Activated naive CD4-positive, alpha-beta T cell treated with anti-CD3 and anti-CD28 coated beads for 36 hours (primary cell): Measurements from ENCODE around the gene ANXA6. TPM values are rescaled to one million over a fixed set of nuclear protein-coding genes. Genes with fewer than 3 reads are reported as not detected.

Source experiments
- CTCF ChIA-PET: fragments of 350-600 bp; sonication (Branson Sonifier 250); formaldehyde crosslinking; loops from one replicate; lab custom pipeline; 2021; ENCODE audit warnings: antibody characterized with exemption; lab: Charles Lee
- DNase-seq: peaks from one replicate; pipeline ENCODE4 v3.0.0-alpha.2; 2020
- H3K27ac Mint-ChIP-seq: one replicate; pipeline ENCODE4 v1.8.0; 2021; ENCODE audit warnings: mild to moderate bottlenecking, mixed read lengths
- H3K27me3 Mint-ChIP-seq: one replicate; pipeline ENCODE4 v1.8.0; 2021; ENCODE audit warnings: low read depth, mixed read lengths
- H3K36me3 Mint-ChIP-seq: one replicate; pipeline ENCODE4 v1.8.0; 2021; ENCODE audit warnings: low read depth, mixed read lengths
- H3K4me1 Mint-ChIP-seq: one replicate; pipeline ENCODE4 v1.8.0; 2021; ENCODE audit warnings: low read depth, mixed read lengths
- H3K4me3 Mint-ChIP-seq: one replicate; pipeline ENCODE4 v1.8.0; 2021; ENCODE audit warnings: mild to moderate bottlenecking, moderate library complexity, mixed read lengths
- H3K9me3 Mint-ChIP-seq: one replicate; pipeline ENCODE4 v1.8.0; 2021; ENCODE audit warnings: mixed read lengths
- intact Hi-C: fragments of 100-400 bp; cut with micrococcal nuclease; formaldehyde crosslinking; loops from one replicate; pipeline ENCODE4 v1.15.1; 2023
- total RNA-seq, 2 experiments: library from RNA; stranded (reverse); gene quantifications; one replicate each; pipeline ENCODE4 v1.2.3, GENCODE V29; 2021

Gene ANXA6
- total RNA-seq, 2 experiments from 2014 or later, result 272 to 284 TPM

DNA sequence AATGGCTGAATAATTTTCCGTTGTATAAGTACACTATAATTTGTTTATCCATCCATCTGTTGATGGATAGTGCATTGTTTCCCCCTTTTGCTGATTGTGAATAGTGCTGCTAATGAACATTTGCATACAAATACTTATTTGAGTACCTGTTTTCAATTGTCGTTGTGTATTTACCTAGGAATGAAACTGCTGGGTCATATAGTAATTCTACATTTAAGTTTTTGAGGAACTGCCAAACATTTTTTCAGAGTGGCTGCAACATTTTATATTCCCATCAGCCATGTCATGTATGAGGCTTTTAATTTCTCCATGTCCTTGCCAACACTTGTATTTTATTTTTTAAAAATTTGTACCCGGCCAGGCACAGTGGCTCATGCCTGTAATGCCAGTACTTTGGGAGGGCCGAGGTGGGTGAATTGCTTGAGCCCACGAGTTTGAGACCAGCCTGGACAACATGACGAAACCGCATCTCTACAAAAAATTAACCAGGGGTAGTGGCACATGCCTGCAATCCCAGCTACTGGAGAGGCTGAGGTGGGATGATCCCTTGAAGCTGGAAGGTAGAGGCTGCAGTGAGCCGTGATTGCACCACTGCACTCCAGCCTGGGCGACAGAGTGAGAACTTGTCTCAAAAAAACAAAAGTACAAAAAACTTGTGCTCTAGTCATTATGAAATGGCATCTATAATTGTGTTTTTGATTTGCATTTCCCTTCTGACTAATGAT, 2.2 kb upstream of the ANXA6 start:
- CTCF ChIA-PET, result interaction anchor here (0.7 to 8.5 kb wide), 2 partner anchors 43 to 78 kb away, joined by 3 to 160 read pairs; no protein-coding TSS in a partner anchor
- DNase-seq, result no peak
- Mint-ChIP-seq H3K27ac (peak overlapping the region; percentile 19), H3K4me1 (peaks cover 42% of the 10 kb centered on the region), H3K27me3 (no peaks in the 10 kb centered on the region), H3K4me3 (no peak overlapping the region), H3K9me3 (no peaks in the 10 kb centered on the region), H3K36me3 (peaks cover 3% of the 10 kb centered on the region)
- intact Hi-C loops, result loop anchor here (10.0 kb wide), 1 partner anchor 285 kb away; the partner anchor contains the start of gene SLC36A1

DNA sequence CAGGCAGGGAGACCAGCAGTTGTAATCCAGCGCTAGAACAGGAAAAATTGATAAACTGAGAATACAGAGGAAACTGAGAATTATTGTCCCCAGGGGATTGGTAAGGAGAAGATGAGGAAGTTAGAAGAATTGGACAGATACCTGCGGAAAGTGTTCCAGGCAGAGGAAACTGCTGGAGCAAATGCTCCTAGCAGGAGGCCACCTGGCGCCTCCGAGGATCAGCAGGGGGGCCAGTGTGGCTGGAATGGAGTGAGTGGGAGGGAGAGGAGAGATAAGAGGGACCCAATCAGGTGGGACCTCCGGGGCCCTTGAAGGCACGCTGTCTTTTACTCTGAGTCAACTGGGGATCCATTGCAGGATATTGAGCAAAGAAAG, 695 bp upstream of the ANXA6 start:
- CTCF ChIA-PET, result interaction anchor here (0.9 to 6.5 kb wide), 6 partner anchors 16 to 65 kb away, joined by 4 to 59 read pairs (median 7); partner anchors contain the start of gene CCDC69
- Mint-ChIP-seq H3K36me3 (peaks cover 5% of the 10 kb centered on the region), H3K4me1 (peaks cover 50% of the 10 kb centered on the region), H3K9me3 (no peaks in the 10 kb centered on the region), H3K27me3 (no peaks in the 10 kb centered on the region), H3K27ac (peak overlapping the region; percentile 90), H3K4me3 (peak overlapping the region; percentile 92)
- DNase-seq, result no peak
- intact Hi-C loops, result loop anchor here (10.0 kb wide), 1 partner anchor 287 kb away; the partner anchor contains the start of gene SLC36A1

GRCh38 chr5:151156507-151157420, 815 bp downstream of the ANXA6 start:
- H3K9me3 Mint-ChIP-seq, result no peaks in the 10 kb centered on the region
- peaks cover 5% of the 10 kb centered on the region for H3K36me3 Mint-ChIP-seq
- peaks cover 65% of the 10 kb centered on the region for H3K4me1 Mint-ChIP-seq
- CTCF ChIA-PET, result interaction anchor here (0.8 to 6.5 kb wide), 12 partner anchors 8 to 160 kb away, joined by 3 to 59 read pairs (median 4); partner anchors contain the start of gene CCDC69
- intact Hi-C loops, result loop anchor here (10.0 kb wide), 1 partner anchor 288 kb away; the partner anchor contains the start of gene SLC36A1
- no peaks in the 10 kb centered on the region for H3K27me3 Mint-ChIP-seq
- peak; percentile 57 for DNase-seq
- peak overlapping the region; percentile 90 for H3K27ac Mint-ChIP-seq
- peak overlapping the region; percentile 92 for H3K4me3 Mint-ChIP-seq

- CTCF ChIA-PET, result interaction anchor here (0.6 to 6.5 kb wide), 8 partner anchors 9 to 42 kb away, joined by 3 to 59 read pairs (median 6); no protein-coding TSS in a partner anchor
- Mint-ChIP-seq H3K9me3 (no peaks in the 10 kb centered on the region), H3K4me1 (peaks cover 72% of the 10 kb centered on the region), H3K27me3 (no peaks in the 10 kb centered on the region), H3K27ac (peak overlapping the region; percentile 90), H3K4me3 (peak overlapping the region; percentile 92), H3K36me3 (peaks cover 5% of the 10 kb centered on the region)
- intact Hi-C loops, result loop anchor here (1.0 to 10.0 kb wide), 5 partner anchors 15 to 289 kb away; partner anchors contain the start of gene SLC36A1
- DNase-seq, result peak; percentile 50
Observed at GRCh38 chr5:151155775-151156506, 1.6 kb downstream of the ANXA6 start.

- CTCF ChIA-PET, result interaction anchor here (0.6 to 6.5 kb wide), 12 partner anchors 10 to 711 kb away, joined by 3 to 59 read pairs (median 4); no protein-coding TSS in a partner anchor
- H3K9me3 Mint-ChIP-seq, result no peaks in the 10 kb centered on the region
- H3K36me3 Mint-ChIP-seq, result peaks cover 7% of the 10 kb centered on the region
- peak overlapping the region; percentile 90 for H3K27ac Mint-ChIP-seq
- no peaks in the 10 kb centered on the region for H3K27me3 Mint-ChIP-seq
- intact Hi-C loops, result loop anchor here (1.0 to 10.0 kb wide), 8 partner anchors 14 to 698 kb away; partner anchors contain the start of genes G3BP1, RBM22 and SLC36A1
- peaks cover 76% of the 10 kb centered on the region for H3K4me1 Mint-ChIP-seq
- DNase-seq, result peak; percentile 71
- peak overlapping the region; percentile 92 for H3K4me3 Mint-ChIP-seq
Observed at GRCh38 chr5:151154931-151155774, 2.4 kb downstream of the ANXA6 start.

DNA sequence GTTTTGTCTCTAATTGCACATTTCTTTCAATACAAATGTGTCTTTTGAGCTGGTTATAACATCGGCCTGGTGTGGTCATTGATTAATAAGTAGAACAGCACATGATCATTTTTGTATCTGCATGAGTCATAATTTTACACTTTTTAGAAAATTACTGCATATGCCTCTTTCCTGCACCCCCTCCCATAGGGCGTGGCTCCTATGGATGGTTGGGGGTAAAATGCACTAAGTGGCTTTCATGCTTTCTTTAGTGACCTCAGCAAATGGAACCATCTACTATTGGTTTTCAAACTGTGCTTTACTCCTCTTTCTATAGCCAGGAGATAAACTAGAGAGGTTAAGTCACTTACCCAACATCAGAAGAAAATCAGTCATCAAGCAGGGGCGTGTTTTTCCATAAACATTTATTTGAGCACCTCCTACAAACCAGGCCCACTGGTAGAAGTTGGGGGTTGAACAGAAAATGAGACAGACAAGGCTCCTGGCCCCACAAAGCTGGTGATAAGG, 3.8 kb downstream of the ANXA6 start:
- peak overlapping the region; percentile 90 for H3K27ac Mint-ChIP-seq
- peaks cover 79% of the 10 kb centered on the region for H3K4me1 Mint-ChIP-seq
- intact Hi-C loops, result loop anchor here (2.0 to 10.0 kb wide), 5 partner anchors 291 to 1603 kb away; partner anchors contain the start of genes CSNK1A1, G3BP1, RBM22 and SLC36A1
- H3K27me3 Mint-ChIP-seq, result no peaks in the 10 kb centered on the region
- CTCF ChIA-PET, result interaction anchor here (0.5 to 6.5 kb wide), 7 partner anchors 10 to 70 kb away, joined by 3 to 59 read pairs (median 4); partner anchors contain the start of gene CCDC69
- H3K4me3 Mint-ChIP-seq, result peak overlapping the region; percentile 10
- peak; percentile 73 for DNase-seq
- H3K9me3 Mint-ChIP-seq, result no peaks in the 10 kb centered on the region
- H3K36me3 Mint-ChIP-seq, result peaks cover 7% of the 10 kb centered on the region

- peak overlapping the region; percentile 90 for H3K27ac Mint-ChIP-seq
- peak overlapping the region; percentile 10 for H3K4me3 Mint-ChIP-seq
- no peaks in the 10 kb centered on the region for H3K27me3 Mint-ChIP-seq
- H3K9me3 Mint-ChIP-seq, result no peaks in the 10 kb centered on the region
- peak; percentile 40 for DNase-seq
- CTCF ChIA-PET, result interaction anchor here (0.7 to 14.6 kb wide), 6 partner anchors 11 to 70 kb away, joined by 3 to 192 read pairs (median 12); partner anchors contain the start of gene CCDC69
- intact Hi-C loops, result loop anchor here (2.0 to 10.0 kb wide), 5 partner anchors 292 to 1602 kb away; partner anchors contain the start of genes CSNK1A1, G3BP1, RBM22 and SLC36A1
- H3K4me1 Mint-ChIP-seq, result peaks cover 78% of the 10 kb centered on the region
- H3K36me3 Mint-ChIP-seq, result peaks cover 7% of the 10 kb centered on the region
Observed at GRCh38 chr5:151153300-151153699, 4.3 kb downstream of the ANXA6 start.

GRCh38 chr5:151151793-151152192, 5.8 kb downstream of the ANXA6 start:
- peaks cover 16% of the 10 kb centered on the region for H3K36me3 Mint-ChIP-seq
- H3K4me3 Mint-ChIP-seq, result peak overlapping the region; percentile 34
- peak; percentile 86 for DNase-seq
- peak overlapping the region; percentile 90 for H3K27ac Mint-ChIP-seq
- no peaks in the 10 kb centered on the region for H3K27me3 Mint-ChIP-seq
- H3K9me3 Mint-ChIP-seq, result no peaks in the 10 kb centered on the region
- H3K4me1 Mint-ChIP-seq, result peaks cover 88% of the 10 kb centered on the region
- intact Hi-C loops, result loop anchor here (1.0 to 10.0 kb wide), 10 partner anchors 73 to 1601 kb away; partner anchors contain the start of genes CSNK1A1, G3BP1, RBM22 and SLC36A1
- CTCF ChIA-PET, result interaction anchor here (0.6 to 14.6 kb wide), 3 partner anchors 10 to 23 kb away, joined by 3 to 192 read pairs (median 26); no protein-coding TSS in a partner anchor

DNA sequence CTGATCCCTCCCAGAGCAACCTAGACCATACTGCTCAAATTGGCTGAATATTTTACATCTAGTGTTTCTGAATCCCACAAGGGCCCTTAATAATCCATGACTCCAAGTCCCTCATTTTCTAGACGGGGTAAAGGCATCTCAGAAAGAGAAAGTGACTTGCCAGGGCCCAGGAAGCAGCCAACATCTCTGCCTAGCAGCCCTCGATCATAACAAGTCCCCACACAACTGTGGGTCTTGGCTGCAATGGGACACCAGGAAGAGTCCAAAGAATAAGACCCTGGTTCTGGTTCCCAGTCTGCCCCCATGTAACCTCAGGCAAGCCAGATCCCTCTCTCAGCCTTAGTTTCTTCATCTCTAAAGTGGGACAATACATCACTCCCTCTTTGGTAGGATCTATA, 6.3 kb downstream of the ANXA6 start:
- H3K36me3 Mint-ChIP-seq, result peaks cover 18% of the 10 kb centered on the region
- no peaks in the 10 kb centered on the region for H3K27me3 Mint-ChIP-seq

More for the DNA sequence above, 6.3 kb downstream of the ANXA6 start:
- intact Hi-C loops, result loop anchor here (1.0 to 10.0 kb wide), 9 partner anchors 73 to 694 kb away; partner anchors contain the start of genes G3BP1, RBM22 and SLC36A1
- Mint-ChIP-seq H3K9me3 (no peaks in the 10 kb centered on the region), H3K4me1 (peaks cover 93% of the 10 kb centered on the region), H3K27ac (peak overlapping the region; percentile 90), H3K4me3 (peak overlapping the region; percentile 34)
- DNase-seq, result peak; percentile 41
- CTCF ChIA-PET, result interaction anchor here (0.6 to 14.6 kb wide), 7 partner anchors 10 to 349 kb away, joined by 3 to 192 read pairs (median 14); no protein-coding TSS in a partner anchor
